ENCODE measurements around the gene KPTN. TPM values are rescaled to one million over a fixed set of nuclear protein-coding genes. Genes with fewer than 3 reads are reported as not detected.

KPTN gene
- total and polyA plus RNA-seq, 2 of the 8 experiments (the other 6 are each of a cell fraction or from before 2014, with no cell fraction given) = 23.6 to 31.3 TPM

- TF ChIP-seq CTBP2 (IDR thresholded peaks at IDR 0.05; ENCODE audit: borderline replicate concordance, insufficient read depth, insufficient read length, low read length) = no peak
These were observed 23.0 kb upstream of the KPTN start (continued) for GRCh38 chr19:47507012-47507411.

Measured in H1 (cell line).